ENCODE results near the gene MMP28.

- no peak for TF ChIP-seq CTCF (IDR thresholded peaks at IDR 0.05)
- no peak for TF ChIP-seq POLR2A (IDR thresholded peaks at IDR 0.05)
These were observed 12.1 kb upstream of the MMP28 start for GRCh38 chr17:35807371-35808144.
